NCI-H1694 (cell line): ENCODE measurements around the gene ANKRD44.
A peak's percentile ranks its signal among the peaks of the same experiment; 100 is the strongest.

ENCODE experiments used
- DNase-seq: peaks from one replicate; lab custom pipeline; 2025; lab: John Stamatoyannopoulos, UW

The ANKRD44 gene

GRCh38 chr2:197322143-197322542, 11.6 kb upstream of the ANKRD44 start:
- no peak for DNase-seq

DNA sequence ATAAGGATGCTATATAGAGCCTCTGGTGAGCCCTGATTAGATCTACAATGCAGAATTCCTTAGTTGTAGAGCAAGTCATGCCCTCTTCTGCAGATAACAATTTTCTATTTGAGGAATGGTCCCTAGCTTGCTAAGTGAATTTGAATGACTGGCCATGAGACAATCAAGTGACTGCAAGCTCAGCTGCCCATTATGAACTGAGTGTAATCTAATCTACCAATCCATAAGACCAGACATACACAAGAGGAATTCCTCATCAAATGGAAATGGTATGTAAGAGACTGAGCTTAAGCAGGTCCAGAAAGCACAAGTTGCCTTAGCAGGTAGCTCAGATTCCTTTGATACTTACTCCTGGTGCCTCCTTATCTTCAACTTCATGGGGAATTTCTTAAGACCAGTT, 4.8 kb upstream of the ANKRD44 start:
- DNase-seq, result no peak

DNA sequence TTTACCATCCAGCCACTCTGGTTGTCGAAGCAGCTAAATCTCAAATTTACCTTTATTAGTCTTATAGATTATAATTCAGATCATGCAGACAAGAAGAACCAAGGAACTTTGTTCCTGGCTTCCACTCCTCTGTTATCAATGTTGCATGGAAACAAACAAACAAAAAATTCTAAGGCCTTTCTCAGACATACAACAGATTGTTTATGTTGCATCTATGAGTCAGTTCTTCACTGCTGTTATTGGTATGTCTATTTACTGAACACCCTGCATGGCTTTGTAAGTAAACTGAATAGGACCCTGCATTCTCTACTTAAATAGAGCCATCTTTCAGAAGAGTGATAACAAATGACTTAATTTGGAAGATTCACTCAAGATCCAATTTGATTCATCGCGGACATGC, 1.6 kb upstream of the ANKRD44 start:
- DNase-seq, result no peak

- DNase-seq, result no peak
Measured at GRCh38 chr2:197311421-197312033, 947 bp upstream of the ANKRD44 start.

DNA sequence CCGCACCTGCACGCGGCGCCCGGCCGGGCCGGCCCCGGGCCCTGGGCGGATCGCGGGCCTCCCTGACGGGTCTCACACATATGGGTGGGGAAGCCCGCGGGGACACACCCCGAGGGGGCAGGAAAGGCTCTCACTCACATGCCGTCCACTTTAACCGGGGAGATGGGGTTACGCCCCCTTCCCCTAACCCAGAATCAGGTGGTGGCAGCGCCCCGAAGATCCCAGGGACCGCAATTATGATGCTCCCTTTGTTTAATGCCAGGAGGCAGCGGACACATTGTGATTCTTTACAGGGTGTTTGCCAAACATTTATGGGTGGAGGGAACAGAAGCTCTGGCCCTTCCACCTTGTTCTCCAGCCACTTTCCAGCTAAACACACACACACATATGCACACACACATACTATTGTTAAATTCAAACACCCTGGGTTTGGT, 424 bp upstream of the ANKRD44 start:
- DNase-seq, result no peak

- peak; percentile 14 for DNase-seq
Measured at GRCh38 chr2:197309691-197310231, 819 bp downstream of the ANKRD44 start.

DNA sequence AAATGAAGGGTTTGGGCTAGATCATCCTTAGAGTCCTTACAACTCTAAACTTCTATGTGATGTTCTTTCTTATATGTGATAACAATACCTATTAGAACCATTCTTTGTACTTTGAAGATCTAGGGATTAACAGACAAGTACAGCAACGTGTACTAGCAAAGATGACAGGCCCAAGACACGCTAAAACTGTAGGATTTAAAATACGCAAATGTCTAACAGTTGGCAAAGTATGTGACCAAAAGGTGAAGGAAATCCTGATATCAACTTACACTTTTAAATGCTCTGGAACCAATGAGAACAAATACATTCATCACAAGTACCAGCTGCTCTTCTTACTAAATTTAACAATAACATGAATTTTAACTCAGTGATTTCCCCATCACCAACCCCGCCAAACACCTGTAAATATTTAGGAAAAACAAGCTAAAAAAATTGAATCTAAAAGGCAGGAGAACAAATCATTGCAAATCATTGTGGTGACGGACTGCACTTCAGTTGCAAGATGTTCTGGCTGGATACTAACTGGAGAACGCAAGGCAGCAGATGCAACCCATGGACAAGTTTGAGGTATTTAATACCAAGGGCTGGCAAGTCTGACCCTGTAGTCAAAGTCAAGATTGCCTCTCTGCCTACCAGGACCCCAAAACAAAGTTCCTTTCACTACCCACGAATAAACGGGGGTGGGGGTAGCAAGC, 1.4 kb downstream of the ANKRD44 start:
- DNase-seq, result no peak

GRCh38 chr2:197308585-197308984, 2.0 kb downstream of the ANKRD44 start:
- no peak for DNase-seq

GRCh38 chr2:197307933-197308521, 2.6 kb downstream of the ANKRD44 start:
- no peak for DNase-seq

GRCh38 chr2:197307236-197307932, 3.2 kb downstream of the ANKRD44 start:
- DNase-seq, result no peak

GRCh38 chr2:197306696-197307040, 3.9 kb downstream of the ANKRD44 start:
- peak; percentile 39 for DNase-seq

GRCh38 chr2:197306024-197306695, 4.4 kb downstream of the ANKRD44 start:
- DNase-seq, result no peak

- DNase-seq, result no peak
Measured at GRCh38 chr2:197304556-197305011, 6.0 kb downstream of the ANKRD44 start.

- DNase-seq, result no peak
Measured at GRCh38 chr2:197300139-197300538, 10.4 kb downstream of the ANKRD44 start.

- DNase-seq, result no peak
Measured at GRCh38 chr2:197298609-197299008, 12.0 kb downstream of the ANKRD44 start.

DNA sequence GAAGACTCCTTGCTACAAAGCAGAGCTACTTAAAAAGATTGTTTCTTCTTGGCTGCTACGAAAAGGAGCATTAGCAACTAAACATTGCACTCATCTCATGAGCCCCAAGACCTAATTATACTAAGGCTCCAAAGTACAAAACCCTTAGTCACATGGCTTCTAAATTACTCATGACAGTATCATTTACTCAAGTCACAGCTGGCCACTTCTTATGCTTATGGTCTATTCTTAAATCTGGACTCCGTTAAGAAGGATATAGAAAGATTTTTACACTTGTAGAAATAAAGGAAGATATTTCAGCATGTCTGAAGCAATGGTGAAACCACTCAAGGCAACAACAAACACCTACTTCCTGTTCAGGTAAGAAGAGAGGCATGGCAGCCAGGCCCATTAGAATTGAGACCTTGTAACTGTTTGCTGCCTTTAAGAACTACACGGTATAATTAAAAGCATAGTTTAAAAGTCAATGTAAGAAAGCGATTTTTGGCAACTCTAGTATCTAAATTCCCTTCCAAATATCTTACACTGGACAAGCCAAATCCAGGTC, 12.7 kb downstream of the ANKRD44 start:
- DNase-seq, result no peak

DNA sequence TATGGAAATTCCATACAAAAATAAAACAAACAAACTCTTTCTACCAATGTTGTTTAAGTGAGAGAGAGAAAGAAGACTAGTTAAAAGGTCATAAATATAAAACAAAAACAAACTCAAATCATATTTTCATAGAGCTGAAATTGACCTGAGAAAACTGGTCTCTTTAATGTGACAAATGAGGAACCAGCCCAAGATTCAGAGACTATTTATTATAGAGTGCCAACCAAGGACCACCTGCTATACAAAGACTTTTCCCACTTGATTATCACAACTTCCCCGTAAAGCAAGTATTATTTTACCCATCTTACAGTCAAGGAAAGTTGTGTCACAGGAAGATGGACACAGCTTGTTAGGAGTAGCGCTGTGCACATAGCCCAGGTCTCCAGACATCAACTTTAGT, 13.3 kb downstream of the ANKRD44 start:
- DNase-seq, result no peak

- no peak for DNase-seq
Measured at GRCh38 chr2:197296835-197297234, 13.7 kb downstream of the ANKRD44 start.

- no peak for DNase-seq
Measured at GRCh38 chr2:197294260-197294659, 16.3 kb downstream of the ANKRD44 start.

DNA sequence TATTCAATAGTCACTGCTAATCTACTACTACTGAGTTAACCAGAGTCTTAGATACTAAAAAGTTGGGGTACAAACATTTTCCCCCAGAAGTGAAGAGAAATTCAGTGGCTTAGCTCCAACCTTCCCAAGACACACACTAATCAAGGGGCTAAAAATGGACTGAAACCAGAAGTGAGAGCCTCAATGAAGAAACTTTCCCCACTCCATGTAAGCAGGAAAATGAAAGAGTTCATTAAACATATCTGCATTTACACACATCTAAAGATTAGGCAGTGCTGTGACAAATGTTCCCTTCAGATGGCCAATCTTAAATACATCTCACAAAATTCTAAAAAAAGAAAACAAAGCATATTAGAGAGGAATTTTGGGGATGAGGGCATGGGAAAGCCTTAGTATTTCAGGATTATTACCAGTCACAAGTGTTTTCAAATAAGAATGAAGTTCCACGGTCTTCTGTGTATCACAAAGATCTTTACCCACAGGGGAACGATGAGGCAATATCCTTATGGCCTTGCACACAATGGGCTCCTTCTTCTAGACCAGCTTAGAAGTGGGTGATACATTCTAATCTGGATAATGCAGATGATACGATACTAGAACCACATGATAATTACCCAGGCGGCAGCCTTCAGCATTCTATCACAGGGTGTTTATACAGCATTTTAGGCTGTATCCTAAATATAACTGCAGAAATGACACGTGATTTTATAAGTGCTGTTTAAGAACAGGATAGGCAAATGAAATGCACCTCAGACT, 17.1 kb downstream of the ANKRD44 start:
- DNase-seq, result no peak

DNA sequence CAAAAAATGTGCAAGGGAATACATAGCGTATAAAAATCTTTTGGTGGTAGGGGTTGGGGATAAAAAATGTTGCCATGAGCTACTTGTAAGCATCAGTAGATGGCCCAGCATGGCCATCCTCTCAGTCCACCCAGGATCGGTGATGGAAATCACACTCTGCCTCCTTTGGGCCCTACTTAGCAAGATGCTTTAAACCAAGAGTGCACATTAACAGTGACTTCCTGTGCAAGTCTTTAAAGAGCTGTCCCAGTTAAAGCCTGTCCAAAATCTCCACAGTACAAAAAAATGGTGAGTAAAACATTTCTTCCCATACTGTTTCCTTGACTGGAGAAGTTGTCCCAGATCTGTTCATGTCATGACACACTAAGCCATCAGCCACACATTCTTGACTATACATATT, 18.0 kb downstream of the ANKRD44 start:
- DNase-seq, result no peak
